Measurements from ENCODE around the gene SMPX.
A peak's percentile ranks its signal among the peaks of the same experiment; 100 is the strongest.
"Not testable (repeated sequence)": the region's sequence is repeated elsewhere in the genome, so short reads cannot be mapped to it uniquely, and the experiment has no call there.

Gene SMPX

DNA sequence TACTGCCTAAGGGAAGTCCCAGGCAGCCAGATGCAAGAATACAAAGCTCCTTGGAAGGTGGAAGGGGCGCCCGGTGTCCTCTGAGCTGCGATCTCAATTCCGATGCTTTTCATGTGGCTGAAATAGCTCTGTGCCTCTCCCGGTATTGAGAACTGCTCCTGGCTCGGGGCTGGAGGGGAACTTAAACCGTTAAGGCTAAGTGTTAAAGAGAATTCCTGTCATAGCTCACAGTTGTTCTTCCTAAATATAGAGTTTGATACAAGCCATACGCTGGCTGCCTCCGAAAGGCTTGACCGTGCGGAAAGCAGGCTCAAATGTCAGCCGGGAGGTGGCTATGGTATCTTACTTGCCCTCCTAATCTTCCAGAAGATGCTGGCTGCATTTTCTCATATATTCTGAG, at the start of gene SMPX:
Gene SMPX, minus strand, starts transcription at position 157 of the 400 bp plus-strand sequence. CDS start 3,826 bp downstream, outside the sequence.
- no peak for DNase-seq (ENCODE audit: low spot score)

DNA sequence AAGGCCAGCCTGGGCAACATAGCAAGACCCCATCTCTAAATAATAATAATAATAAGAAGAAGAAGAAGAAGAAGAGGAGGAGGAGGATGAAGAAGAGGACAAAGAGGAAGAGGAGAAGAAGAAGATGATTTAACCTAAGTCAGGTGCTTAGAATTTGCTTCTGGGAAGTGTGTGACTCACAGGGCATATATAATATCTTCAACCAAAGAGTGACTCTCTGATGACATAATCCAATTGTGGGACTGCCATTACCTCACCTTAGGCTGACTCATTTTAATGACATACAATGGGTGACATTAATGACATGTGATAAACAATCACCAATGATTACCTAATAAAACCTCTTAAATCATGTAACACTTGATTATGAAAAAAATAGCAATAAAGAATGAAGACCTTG, 48.8 kb upstream of the SMPX start:
- no peak for DNase-seq (ENCODE audit: low spot score)

DNA sequence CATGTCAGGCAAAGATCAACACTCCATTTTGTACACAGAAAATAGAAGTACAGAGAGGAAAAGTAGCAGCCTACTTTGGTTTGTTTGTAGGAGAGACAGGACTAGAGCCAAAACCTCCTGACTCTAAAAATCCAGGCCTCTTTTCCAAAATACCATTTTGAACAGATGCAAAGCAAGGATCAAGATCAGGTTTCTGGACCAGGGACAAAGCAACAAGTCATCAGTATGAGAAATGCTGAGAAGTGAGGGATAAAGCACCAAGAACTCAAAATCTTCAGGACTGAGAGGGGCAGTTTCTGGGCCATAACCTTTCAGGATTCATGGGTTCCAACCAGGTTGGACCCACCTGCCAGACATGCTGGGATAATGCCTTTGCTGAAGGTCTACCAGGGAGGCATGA, 44.9 kb upstream of the SMPX start:
- no peak for DNase-seq (ENCODE audit: low spot score)

DNA sequence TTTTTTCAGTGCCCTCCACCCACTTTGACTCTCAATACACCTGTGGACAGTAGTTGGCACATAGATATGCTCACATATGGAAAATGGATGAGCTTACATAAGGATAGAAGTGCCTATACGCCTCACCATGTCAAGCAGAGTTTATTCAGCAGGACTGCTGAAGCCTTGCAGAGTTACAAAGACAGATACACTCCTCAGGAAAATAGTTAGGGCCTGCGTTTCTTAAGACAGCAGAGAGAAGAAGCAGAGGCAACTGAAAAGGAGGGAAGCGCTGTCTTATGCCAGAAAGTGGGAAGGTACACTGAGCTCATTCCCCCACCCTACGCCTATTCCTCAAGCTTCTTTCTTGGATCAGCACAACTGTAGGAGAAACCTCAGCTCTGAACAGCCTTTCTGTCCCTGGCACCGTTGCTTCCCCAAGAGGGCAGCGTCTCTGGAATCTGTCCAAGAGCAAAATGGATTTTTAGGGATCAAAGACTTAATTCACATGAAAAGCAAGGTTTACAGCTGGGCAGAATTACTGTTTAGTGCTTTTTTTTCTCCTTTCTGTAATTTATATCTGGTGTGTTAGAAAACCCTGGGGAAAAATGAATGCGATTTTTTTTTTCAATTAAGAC, 44.2 kb upstream of the SMPX start:
- no peak for DNase-seq (ENCODE audit: low spot score)

DNA sequence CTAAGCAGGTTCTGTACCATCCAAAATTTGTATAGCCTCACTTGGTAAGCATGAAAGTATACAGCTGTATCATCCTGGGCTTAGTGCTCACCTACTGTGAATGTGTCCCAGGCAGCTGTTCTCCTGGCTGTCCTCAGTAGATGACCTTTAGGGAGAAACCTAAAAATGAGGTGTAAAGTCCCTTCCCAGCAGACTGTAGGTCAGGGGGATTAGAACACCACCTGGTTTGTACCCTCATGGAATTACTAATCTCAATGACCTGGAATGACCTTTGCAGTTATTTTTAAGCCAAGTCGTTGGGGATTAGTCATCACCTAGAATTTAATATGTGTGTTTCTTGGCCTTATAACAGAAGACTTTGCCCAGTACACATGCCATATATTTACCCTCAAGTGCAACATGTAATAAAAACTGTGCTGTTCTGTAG, 42.4 kb upstream of the SMPX start:
- DNase-seq (ENCODE audit: low spot score), result no peak

DNA sequence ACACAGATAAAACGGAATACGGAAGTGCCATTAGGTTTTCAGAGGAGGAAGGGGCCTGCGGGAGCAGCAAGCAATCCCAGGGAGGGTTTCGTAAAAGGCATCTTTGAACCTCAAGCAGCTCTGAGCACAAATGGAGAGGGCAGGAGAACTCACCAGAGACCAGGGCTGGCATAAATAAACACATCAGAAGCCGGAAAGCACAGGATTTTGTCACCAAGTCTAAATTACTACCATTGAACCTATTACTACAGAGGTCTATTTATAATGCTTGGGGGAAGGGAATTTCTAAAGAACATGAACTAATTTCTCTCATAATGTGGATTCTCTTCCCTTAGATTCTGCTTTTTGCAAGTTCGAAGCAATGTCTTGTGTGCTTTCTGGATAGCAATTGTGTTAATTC, 41.9 kb upstream of the SMPX start:
- no peak for DNase-seq (ENCODE audit: low spot score)

DNA sequence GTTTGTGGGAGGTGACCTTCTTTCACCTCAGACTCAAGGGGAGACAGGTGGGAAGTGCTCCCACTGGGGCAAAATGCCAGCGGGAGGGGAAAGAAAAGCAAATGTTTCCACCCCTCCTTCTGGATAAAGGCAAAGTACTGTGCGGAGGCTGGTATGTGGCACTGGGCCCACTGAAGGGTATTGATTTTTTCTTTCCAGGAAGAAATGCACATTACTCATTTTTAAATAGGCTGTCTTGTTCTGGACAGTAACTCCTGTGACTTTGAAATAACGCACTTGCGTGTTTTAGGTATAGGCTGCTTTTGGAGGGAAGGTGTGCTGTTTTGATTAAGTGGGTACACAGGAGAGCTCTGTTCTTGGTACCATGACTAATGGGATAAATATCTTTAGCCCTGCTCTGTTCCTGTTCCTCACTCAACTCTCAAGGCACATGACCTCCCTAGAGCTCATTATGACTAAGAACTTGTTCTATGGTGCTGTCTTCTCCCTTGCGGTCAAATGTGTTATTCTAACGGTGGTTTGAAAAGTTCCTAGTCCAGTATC, 40.8 kb upstream of the SMPX start:
- DNase-seq (ENCODE audit: low spot score), result no peak

DNA sequence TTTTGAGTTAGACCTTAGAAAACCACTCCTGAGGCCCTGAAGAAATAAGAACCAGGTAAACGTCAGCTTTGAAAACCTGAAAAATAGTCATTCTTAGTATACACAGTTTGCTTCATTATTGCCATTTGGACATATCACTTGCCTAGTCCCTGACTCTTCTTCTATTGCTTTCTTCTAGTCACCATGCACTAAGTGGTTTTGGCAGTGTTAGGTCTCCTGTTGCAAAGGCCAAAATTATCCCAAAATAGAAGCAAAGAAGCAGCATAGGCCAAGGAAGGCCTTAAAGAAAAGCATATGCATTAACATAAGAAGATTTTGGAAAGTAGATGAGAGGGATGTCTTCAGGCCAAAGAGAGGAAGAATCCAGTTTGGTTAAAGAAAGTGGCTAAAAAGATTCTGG, 24.1 kb upstream of the SMPX start:
- no peak for DNase-seq (ENCODE audit: low spot score)

DNA sequence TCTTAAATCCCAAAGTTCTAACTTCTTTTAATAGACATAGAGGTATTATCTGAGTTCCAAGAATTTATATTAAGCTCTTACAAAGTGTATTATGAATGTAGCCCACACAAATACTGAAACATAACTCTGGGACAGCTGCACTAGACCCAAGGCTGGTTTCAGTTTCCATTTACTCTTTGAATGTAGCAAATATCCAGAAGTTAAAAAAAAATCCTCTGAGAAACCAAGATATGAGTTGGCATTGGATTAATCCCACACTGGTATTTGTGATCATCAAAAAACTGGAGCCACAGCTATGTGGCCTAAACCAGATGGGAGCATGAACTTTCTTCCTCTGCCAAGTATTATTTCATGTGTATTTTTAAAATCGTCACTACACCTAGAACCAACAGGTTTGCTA, 23.6 kb upstream of the SMPX start:
- no peak for DNase-seq (ENCODE audit: low spot score)

DNA sequence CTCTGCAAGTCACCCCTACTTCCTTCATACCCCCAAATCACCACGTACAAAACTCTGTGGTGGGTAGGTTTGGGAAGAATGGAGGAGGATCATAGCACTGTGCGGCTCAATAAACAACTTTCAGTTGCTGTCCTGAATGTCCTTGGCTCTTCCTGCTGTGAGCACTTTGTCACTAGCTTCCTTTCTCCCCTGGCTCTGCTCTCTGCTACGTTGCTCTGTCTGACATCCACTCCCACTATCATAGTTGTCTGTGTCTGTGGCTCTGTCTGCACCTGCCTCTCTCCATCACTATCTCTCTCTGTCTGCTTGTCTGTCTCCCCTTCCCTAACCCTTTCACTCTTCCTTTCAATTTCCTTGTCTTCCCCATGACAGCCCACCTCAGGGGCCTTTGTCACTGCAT, 21.2 kb upstream of the SMPX start:
- no peak for DNase-seq (ENCODE audit: low spot score)

DNA sequence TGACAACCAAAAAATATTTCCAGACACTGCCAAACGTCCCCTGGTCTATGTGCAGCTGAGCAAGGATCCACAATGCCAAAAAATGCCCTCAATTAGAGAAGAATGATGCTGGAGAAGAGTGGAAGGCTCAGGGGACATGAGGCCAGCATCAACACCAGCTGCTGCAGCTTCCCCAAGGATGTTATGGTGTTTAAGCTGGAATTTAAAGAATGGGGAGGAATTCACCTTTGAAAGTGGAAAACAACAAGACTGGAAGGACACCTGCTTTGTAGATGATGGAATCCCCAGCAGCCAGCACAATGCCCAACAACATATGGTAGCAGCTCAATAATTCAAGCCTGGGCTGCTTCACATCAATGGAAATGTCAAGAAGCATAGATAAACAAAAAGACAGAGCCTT, 20.3 kb upstream of the SMPX start:
- no peak for DNase-seq (ENCODE audit: low spot score)

DNA sequence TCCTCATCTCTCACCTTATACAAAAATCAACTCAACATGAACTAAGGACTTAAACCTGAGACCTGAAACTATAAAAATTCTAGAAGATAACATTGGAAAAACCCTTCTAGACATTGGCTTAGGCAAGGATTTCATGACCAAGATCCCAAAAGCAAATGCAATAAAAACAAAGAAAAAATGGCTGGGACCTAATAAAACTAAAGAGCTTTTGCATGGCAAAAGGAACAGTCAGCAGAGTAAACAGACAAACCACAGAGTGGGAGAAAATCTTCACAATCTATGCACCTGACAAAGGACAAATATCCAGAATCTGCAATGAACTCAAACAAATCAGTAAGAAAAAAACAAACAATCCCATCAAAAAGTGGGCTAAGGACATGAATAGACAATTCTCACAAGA, 17.2 kb upstream of the SMPX start:
- DNase-seq (ENCODE audit: low spot score), result not testable (repeated sequence)

DNA sequence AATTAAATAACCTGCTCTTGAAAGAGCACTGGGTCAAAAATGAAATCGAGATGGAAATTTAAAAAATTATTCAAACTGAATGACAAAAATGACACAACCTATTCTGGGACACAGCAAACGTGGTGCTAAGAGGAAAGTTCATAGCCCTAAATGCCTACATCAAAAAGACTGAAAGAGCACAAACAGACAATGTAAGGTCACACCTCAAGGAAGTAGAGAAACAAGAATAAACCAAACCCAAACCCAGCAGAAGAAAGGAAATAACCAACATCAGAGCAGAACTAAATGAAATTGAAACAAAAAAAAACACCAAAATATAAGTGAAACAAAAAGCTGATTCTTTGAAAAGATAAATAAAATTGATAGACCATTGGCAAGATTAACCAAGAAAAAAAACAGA, 15.1 kb upstream of the SMPX start:
- DNase-seq (ENCODE audit: low spot score), result not testable (repeated sequence)

DNA sequence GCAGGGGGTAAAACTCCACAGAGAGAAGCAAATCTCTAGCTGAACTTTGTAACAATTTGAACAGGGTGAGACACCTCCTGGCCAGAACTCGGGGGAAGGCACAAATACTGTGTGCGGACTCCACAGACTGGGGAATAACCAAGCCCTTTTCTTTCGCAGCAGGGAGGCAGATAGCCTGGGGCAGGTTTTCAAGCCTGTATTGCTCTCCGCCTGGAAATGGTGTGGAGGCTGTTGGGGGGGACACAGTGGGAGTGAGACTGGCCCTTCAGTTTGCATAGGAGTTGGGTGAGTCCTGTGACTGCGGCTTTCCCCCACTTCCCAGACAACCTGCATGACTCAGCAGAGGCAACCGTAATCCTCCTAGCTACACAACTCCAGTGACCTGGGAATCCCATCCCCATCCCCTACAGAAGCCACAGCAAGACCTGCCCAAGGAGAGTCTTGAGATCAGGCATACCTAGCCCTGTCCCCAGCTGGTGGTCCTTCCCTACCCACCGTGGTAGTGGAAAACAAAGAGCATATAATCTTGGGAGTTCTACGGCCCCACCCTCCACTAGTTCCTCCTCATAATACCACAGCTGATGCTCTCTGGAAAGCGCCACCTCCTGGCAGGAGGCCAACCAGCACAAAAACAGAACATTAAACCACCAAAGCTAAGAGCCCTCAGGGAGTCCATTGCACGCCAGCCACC, 12.9 kb upstream of the SMPX start:
- DNase-seq (ENCODE audit: low spot score), result no peak

DNA sequence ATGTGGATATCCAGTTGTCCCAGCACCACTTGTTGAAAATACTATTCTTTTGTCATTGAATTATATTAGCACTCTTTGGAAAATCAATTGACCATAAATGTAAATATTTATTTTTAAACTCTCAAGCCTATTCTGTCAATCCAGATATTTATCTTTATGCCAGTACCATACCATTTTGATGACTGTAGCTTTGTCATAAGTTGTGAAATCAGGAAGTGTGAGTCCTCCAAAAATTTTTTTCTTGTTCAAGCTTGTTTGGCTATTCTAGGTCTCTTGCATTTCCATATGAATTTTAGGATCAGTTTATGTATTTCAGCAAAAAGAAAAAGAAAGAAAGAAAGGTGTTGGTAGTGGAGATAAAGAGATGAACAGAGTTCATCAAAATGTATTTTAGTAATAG, 8.2 kb upstream of the SMPX start:
- DNase-seq (ENCODE audit: low spot score), result no peak

DNA sequence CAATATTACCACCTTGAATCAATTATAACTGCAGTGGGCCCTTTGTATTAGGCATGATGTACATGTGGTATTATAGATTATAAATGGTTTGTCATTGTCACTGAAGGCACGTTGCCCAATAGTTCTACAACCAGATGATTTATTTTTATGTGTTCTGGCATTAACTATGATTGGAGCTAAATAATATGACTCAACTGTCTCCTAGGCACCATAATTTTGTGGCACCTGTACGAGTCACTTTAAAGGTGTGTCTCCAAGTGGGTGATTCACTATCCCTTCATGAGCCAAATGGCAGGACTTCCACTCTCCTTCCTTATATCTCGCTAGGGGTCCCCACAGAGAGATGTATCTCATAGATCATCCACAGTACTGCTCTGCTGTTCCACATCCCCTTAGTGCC, 6.1 kb upstream of the SMPX start:
- DNase-seq (ENCODE audit: low spot score), result no peak

DNA sequence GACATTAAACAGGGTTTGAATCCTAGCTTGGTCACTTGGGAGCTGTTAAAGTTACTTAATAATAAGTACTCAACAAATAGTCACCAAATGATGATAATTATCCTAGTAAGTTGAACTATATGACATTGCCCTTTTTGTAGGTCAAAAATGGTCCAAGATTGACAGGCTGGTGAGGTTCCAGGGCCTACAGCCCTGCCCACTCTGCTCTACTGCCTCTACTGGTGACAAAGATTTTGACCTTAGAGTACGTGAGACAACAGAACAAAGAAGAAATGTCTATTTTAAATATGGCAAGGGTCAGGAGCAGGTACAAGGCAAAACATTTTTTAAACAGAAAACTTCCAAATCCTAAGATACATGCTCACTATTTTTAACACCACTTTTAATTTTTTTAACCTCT, 572 bp upstream of the SMPX start:
- no peak for DNase-seq (ENCODE audit: low spot score)

DNA sequence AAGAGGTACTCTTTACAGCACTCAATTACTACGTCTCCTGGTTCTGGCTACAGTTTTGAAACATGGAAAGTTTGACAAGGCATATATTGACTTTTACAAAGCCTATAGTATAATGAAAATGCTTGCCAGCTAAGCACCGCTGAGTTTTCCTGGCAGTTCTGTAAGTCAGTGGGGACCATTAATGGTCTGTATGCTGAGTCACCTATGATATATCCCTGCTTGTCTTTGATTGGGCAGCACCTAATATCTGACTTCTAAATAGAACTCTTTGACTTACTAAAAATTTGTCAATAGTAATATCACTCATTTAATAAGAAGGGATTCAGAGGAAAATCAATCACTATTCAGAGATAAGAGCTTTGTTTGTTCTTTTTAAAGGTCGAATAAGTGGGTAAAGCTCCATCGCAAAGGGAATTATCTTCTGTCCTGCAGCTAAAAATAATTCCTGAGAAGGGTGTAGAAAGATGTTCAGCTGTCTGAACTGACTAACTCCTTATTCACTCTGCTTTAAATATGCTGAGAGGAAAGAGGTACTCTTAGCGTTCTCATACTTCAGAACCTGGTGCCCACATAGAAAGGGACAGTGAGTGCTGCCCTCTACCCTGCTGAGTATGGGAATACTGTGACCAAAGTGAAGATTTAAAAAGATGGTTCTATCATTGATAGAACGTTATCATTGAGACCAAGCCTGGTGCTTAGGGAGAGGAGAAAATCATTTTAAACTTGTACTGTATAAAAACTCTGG, 959 bp downstream of the SMPX start:
- no peak for DNase-seq (ENCODE audit: low spot score)

DNA sequence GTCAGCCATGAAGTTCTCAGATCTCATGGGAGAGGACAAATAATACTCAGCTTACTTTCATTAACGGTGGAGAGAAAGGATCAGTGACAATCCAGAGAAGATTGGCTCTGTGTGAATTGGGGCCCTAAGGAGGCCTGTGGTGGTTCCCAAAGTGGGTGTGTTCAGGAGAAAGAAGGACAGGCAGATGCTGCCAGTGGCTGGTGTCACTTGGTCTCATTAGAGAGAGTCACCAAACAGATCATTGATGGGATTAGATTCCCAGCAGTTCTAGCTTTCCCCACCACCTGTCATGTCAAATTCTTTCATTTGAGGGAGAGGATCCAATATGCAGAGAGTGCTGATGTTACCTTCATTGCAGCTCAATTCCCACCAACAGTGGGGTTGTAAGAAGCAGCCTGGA, 8.0 kb downstream of the SMPX start:
- DNase-seq (ENCODE audit: low spot score), result no peak

DNA sequence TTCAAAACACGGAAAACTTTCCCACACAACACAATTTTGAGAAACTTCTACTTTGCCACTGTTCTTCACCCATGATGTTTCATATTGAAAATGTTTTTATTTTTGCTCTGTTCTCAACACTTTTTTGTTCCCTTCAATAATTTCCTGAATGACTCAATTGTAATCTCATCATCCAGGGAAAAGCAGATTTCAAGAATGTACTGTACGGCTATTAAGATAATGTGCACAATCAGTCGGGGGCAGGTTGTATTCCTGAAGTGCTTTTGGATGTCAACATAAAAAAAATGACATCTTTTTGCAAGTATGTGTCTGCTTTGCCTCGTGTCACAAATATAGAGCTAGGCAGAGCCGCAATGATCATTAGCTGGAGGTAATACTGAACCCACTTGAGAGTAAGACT, 9.7 kb downstream of the SMPX start:
- no peak for DNase-seq (ENCODE audit: low spot score)

DNA sequence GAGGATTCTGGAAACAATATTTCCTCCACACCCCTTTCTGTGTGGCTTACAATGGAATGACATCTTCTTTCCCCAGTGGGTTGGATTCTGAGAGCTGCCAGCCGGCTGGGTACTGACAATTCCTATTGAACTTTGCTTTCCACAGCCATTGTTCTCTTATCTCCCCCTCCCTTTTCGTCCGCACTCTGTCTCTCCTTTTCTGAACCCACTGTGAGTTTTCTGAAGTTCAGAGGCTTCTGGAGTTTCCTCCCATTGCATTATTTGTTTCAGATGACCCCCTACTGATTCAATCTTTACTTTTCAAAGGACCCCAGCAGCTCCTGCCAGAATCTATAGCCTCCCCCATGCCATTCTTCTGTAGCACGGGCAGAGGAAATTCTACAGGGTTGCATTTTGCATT, 10.4 kb downstream of the SMPX start:
- no peak for DNase-seq (ENCODE audit: low spot score)

DNA sequence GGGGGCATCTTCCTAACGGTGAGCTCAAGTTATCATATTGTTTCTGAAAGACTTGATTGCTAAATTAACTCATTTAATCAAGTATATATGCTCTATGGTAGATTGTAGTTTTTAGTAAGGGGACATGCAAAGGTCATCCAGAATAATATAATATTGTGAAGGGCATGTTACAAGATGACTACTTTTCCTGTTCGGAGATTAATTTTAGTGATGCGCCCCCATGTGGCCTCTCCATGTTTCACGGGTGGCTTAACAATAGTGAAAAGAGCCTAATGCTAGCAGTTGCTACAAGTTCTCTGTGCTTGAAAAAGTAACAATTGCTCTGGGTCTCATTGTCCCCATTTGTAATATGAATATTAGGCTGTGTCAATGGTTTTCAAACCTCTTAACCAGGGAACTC, 12.2 kb downstream of the SMPX start:
- DNase-seq (ENCODE audit: low spot score), result peak; percentile 22

DNA sequence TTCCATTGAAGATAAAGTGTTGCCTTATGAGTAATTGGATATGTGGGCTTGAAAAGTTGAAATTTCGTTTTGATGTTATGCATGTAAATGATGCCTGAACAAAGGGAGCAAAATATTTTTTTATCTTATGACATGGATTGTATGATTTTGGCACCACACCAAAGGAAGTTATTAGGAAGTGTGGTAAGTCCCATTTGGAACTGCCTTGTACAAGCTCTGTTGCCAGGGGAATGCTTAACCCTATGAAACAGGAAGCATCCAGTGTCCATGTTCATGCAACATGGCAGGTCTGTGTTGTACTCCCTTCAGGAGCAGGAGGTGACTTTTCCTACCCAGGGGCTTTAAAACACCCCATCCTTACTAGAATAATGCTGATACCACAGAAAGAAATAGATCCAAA, 13.2 kb downstream of the SMPX start:
- no peak for DNase-seq (ENCODE audit: low spot score)

Data from CD4-positive, alpha-beta T cell treated with Interleukin-15 for 4 hours (primary cell).